ENCODE results near the gene INPP4A.

Gene INPP4A

DNA sequence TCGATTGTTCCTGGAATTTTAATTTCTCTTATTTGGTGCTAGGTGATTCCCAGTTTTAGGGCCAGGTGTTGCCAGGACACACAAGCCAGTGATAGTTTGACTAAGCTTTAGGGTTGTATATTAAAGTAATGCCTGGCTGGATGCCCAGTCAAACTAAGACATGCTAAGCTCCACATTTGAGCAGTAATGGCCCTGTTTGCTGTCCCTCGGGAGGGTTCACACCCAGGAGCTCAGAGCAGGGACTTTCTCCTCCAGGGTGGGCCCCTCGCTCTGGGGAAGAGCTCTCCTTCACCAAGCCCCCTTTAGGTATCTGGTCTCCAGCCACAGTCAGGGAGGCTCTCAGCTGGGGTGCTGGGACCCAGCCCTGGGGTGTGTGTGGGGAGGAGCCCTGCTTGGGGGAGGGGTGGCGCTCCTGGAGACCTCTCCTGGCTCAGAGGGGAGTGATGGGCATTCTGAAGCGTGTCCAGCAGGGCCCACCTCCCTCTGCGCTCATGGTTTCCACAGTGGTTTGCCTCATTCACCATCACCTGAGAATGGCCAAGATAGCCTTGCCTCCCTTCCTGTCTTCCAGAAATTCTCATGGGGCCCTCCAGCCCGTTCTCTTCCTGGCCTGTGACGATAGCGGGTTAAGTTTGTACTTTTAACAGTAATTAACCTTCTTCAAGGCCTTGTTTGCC is 31.7 kb downstream of the INPP4A start:
- DNase-seq (ENCODE audit: low read depth) = no peak

DNA sequence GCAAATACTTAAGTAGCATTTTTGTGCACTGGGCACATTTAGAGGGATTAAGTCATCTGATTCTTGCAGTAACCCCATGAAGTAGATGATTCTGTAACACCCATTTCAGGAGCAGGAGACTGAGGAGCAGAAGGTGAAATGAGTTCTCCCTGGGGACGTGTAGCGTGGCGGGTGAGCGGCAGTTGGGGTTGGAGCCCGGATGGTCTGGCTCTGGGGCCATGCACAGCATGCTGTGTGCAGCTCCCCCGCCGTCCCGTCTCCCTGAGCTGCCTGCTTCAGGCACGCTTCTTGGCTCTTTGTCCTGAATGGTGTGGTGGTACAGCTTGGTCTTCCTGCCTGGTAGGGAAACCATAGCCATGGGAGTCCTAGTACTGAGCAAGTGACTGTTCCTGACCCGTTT is 32.4 kb downstream of the INPP4A start:
- no peak for DNase-seq (ENCODE audit: low read depth)

GRCh38 chr2:98477506-98477905 is 32.8 kb downstream of the INPP4A start:
- no peak for DNase-seq (ENCODE audit: low read depth)

- DNase-seq (ENCODE audit: low read depth) = no peak
Measured at GRCh38 chr2:98478088-98478551, 33.5 kb downstream of the INPP4A start.

DNA sequence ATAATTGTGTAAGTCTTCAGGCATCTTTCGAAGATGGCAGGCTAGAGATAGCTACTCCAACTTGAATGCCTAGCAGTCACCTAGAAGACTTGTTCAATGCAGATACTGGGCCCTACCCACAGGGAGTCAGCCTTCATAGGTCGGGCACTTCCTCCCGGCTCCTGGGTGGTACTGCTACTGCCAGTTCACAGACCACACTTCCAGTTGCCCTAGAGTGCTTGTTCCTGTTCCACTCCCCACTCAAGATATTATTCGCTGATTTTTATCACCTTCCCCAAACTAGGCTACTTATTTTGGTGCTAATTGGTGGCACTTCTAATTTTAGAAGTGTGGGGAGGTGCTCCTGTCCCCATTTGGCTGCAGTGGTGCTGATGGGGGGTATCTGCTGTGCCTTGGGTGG is 34.2 kb downstream of the INPP4A start:
- DNase-seq (ENCODE audit: low read depth) = no peak

GRCh38 chr2:98479371-98479770 is 34.7 kb downstream of the INPP4A start:
- no peak for DNase-seq (ENCODE audit: low read depth)

DNA sequence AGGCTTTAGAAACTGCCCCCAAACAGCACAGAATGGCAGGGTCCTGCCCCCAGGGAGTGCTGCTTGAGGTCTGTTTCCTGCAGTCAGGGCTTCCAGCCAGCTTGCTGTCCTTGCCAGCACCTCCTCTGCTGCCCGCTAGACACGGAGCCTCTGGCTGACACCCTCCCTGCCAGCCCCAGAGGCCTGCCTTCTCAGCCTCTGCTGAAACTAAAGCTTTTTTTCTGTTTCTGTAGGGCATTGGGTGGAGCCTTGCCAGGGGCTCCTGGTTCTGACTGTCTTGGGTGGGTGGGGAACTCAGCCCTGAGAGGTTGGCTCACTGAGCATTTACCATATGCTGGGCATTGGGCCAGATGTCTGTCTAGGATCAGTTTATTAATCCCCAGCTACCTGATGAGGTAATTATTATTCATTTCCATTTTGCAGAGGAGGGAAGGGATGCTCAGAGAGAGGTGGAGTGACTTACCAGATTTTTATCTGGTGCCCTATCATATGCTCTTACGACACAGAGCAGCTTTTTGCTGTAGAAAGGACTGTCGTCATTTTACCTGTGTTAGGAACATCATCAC is 35.4 kb downstream of the INPP4A start:
- no peak for DNase-seq (ENCODE audit: low read depth)

DNA sequence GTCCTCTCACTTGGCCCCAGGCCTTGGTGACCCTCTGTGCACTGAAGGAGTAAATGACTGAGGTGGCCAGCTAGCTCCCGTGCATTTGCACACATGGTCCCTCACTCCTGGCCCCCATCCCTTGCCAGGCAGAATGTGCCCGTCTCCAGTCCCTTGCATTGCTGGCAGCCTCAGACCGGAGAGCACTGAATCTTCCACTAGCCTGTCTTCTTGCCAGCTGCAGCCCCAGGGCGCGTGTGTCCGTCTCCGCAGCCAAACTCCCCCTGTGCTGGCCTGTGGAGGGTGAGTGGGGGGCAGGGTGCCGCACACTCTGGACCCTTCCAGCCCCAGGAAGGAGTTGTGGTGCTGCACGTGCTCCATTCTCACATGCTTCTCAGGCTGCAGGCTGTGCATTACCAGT is 35.9 kb downstream of the INPP4A start:
- no peak for DNase-seq (ENCODE audit: low read depth)

GRCh38 chr2:98482362-98482761 is 37.7 kb downstream of the INPP4A start:
- no peak for DNase-seq (ENCODE audit: low read depth)

GRCh38 chr2:98483257-98483861 is 38.7 kb downstream of the INPP4A start:
- no peak for DNase-seq (ENCODE audit: low read depth)

DNA sequence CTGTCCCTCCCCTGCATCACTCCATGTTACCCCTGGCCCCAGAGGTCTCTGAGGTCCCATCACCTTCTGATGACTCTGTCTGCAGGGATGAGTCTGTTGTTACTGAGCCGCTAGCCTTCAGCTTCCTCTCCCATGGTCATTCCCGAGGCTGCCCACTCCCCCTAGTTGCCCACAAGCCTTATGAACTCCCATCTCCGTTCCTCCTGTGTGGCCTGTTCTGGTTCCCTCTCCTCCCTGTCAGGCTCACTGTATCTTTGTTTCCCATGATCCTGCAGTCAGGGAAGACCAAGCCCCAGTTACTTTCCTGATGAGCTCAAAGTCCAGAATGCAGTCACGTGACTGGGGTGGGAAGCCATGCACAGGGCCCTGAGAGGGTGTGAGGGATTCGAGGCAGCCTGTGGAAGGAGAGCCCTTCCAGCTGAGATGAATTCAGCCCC is 39.5 kb downstream of the INPP4A start:
- DNase-seq (ENCODE audit: low read depth) = no peak

GRCh38 chr2:98484652-98485452 is 40.2 kb downstream of the INPP4A start:
- DNase-seq (ENCODE audit: low read depth) = no peak

- no peak for DNase-seq (ENCODE audit: low read depth)
Measured at GRCh38 chr2:98485453-98485755, 40.7 kb downstream of the INPP4A start.

GRCh38 chr2:98486374-98486981 is 41.8 kb downstream of the INPP4A start:
- DNase-seq (ENCODE audit: low read depth) = no peak

- no peak for DNase-seq (ENCODE audit: low read depth)
Measured at GRCh38 chr2:98487101-98487805, 42.6 kb downstream of the INPP4A start.

GRCh38 chr2:98487806-98488189 is 43.1 kb downstream of the INPP4A start:
- DNase-seq (ENCODE audit: low read depth) = no peak

GRCh38 chr2:98488252-98488651 is 43.6 kb downstream of the INPP4A start:
- no peak for DNase-seq (ENCODE audit: low read depth)

DNA sequence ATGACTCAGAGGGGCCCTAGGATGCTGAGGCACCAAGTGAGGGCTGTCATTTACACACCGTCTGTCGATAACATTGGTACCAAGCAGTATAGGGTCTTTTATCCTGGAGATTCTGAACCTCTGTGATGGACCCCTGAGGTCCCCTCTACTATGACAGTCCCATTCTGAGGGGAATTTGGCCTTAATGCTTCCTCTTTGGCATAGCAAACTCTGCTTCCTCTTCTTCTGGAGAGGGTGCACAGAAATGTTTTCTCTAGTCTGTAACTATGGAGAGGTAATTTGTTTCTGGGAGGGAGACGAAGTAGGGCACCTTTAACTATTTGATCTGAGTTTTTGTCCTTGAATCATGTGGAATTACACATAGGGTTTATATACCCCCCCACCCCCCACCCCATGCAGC is 44.8 kb downstream of the INPP4A start:
- no peak for DNase-seq (ENCODE audit: low read depth)

- DNase-seq (ENCODE audit: low read depth) = no peak
Measured at GRCh38 chr2:98489971-98490962, 45.6 kb downstream of the INPP4A start.

- no peak for DNase-seq (ENCODE audit: low read depth)
Measured at GRCh38 chr2:98492441-98492840, 47.8 kb downstream of the INPP4A start.

DNA sequence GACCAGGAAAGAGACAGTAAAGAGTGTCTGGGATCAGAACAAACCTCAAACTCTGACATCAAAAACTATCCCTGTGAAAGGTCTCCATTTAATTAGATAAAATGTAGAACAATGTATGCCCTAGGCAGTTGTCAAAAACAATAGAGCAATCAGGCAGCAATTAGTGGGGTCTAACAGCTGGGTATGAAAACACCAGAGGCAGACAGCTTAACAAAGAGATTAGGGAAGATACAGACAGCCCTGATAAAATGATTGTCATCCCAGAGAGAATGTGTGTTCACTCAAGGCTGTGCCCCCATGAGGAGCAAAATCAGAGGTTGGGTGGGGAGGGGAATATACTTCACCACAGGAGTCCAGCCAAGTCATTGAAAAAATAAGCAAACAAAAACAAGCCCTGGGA is 50.0 kb downstream of the INPP4A start:
- no peak for DNase-seq (ENCODE audit: low read depth)

Measured in stromal cell of bone marrow (primary cell).